Measurements from ENCODE around the gene CD96.

The CD96 gene

GRCh38 chr3:111650378-111651275, 108.6 kb downstream of the CD96 start:
- H3K36me3 ChIP-seq (ENCODE audit: control insufficient read depth, insufficient read depth, low read length) = no peaks in the 10 kb centered on the region
- H3K27me3 ChIP-seq (ENCODE audit: control insufficient read depth, insufficient read depth, low read length) = no peaks in the 10 kb centered on the region
- no peaks in the 10 kb centered on the region for H3K9me3 ChIP-seq (ENCODE audit: control insufficient read depth, insufficient read depth, low read length)
- peaks cover 5% of the 10 kb centered on the region; the same call in 1 of the 2 replicates for H3K4me1 ChIP-seq (ENCODE audit: control insufficient read depth, insufficient read depth, low read length)
- WGBS (ENCODE audit: insufficient coverage, insufficient read length) = no CpG with 5 or more reads among the region's 4 CpGs
- no peak overlapping the region for H3K4me3 ChIP-seq (ENCODE audit: low read length)
- DNase-seq (ENCODE audit: low read depth, low spot score) = no peak
- H3K27ac ChIP-seq (ENCODE audit: low read length) = no peak overlapping the region

- Histone ChIP-seq H3K4me1 (ENCODE audit: control insufficient read depth, insufficient read depth, low read length) (peaks cover 5% of the 10 kb centered on the region; the same call in 1 of the 2 replicates), H3K27me3 (ENCODE audit: control insufficient read depth, insufficient read depth, low read length) (no peaks in the 10 kb centered on the region), H3K36me3 (ENCODE audit: control insufficient read depth, insufficient read depth, low read length) (no peaks in the 10 kb centered on the region), H3K4me3 (ENCODE audit: low read length) (no peak overlapping the region), H3K27ac (ENCODE audit: low read length) (no peak overlapping the region), H3K9me3 (ENCODE audit: control insufficient read depth, insufficient read depth, low read length) (no peaks in the 10 kb centered on the region)
- WGBS (ENCODE audit: insufficient coverage, insufficient read length) = no CpG with 5 or more reads among the region's 6 CpGs
- DNase-seq (ENCODE audit: low read depth, low spot score) = no peak
These were observed 110.6 kb downstream of the CD96 start for GRCh38 chr3:111652492-111653180.

GRCh38 chr3:111653766-111654165, 111.8 kb downstream of the CD96 start:
- Histone ChIP-seq H3K9me3 (ENCODE audit: control insufficient read depth, insufficient read depth, low read length) (no peaks in the 10 kb centered on the region), H3K36me3 (ENCODE audit: control insufficient read depth, insufficient read depth, low read length) (no peaks in the 10 kb centered on the region), H3K4me3 (ENCODE audit: low read length) (no peak overlapping the region), H3K27ac (ENCODE audit: low read length) (no peak overlapping the region), H3K4me1 (ENCODE audit: control insufficient read depth, insufficient read depth, low read length) (peaks cover 5% of the 10 kb centered on the region; the same call in 1 of the 2 replicates), H3K27me3 (ENCODE audit: control insufficient read depth, insufficient read depth, low read length) (no peaks in the 10 kb centered on the region)
- DNase-seq (ENCODE audit: low read depth, low spot score) = no peak
- whole genome bisulfite sequencing (ENCODE audit: insufficient coverage, insufficient read length) = no CpG with 5 or more reads among the region's 2 CpGs

GRCh38 chr3:111662012-111662411, 120.0 kb downstream of the CD96 start:
- no CpG with 5 or more reads among the region's 3 CpGs for WGBS (ENCODE audit: insufficient coverage, insufficient read length)
- no peaks in the 10 kb centered on the region for H3K27me3 ChIP-seq (ENCODE audit: control insufficient read depth, insufficient read depth, low read length)
- peaks cover 2% of the 10 kb centered on the region; the same call in 1 of the 2 replicates for H3K9me3 ChIP-seq (ENCODE audit: control insufficient read depth, insufficient read depth, low read length)
- no peaks in the 10 kb centered on the region for H3K36me3 ChIP-seq (ENCODE audit: control insufficient read depth, insufficient read depth, low read length)
- no peak overlapping the region for H3K27ac ChIP-seq (ENCODE audit: low read length)
- H3K4me3 ChIP-seq (ENCODE audit: low read length) = no peak overlapping the region
- DNase-seq (ENCODE audit: low read depth, low spot score) = no peak
- no peaks in the 10 kb centered on the region for H3K4me1 ChIP-seq (ENCODE audit: control insufficient read depth, insufficient read depth, low read length)

- Histone ChIP-seq H3K36me3 (ENCODE audit: control insufficient read depth, insufficient read depth, low read length) (no peaks in the 10 kb centered on the region), H3K27ac (ENCODE audit: low read length) (no peak overlapping the region), H3K4me1 (ENCODE audit: control insufficient read depth, insufficient read depth, low read length) (no peaks in the 10 kb centered on the region), H3K9me3 (ENCODE audit: control insufficient read depth, insufficient read depth, low read length) (peaks cover 2% of the 10 kb centered on the region; the same call in 1 of the 2 replicates), H3K27me3 (ENCODE audit: control insufficient read depth, insufficient read depth, low read length) (no peaks in the 10 kb centered on the region), H3K4me3 (ENCODE audit: low read length) (no peak overlapping the region)
- DNase-seq (ENCODE audit: low read depth, low spot score) = no peak
- no CpG with 5 or more reads among the region's 3 CpGs for WGBS (ENCODE audit: insufficient coverage, insufficient read length)
These were observed 120.9 kb downstream of the CD96 start for GRCh38 chr3:111662907-111663306.

GRCh38 chr3:111666041-111666735, 124.2 kb downstream of the CD96 start:
- H3K4me1 ChIP-seq (ENCODE audit: control insufficient read depth, insufficient read depth, low read length) = no peaks in the 10 kb centered on the region
- H3K9me3 ChIP-seq (ENCODE audit: control insufficient read depth, insufficient read depth, low read length) = peaks cover 2% of the 10 kb centered on the region; the same call in 1 of the 2 replicates
- no peak overlapping the region for H3K4me3 ChIP-seq (ENCODE audit: low read length)
- WGBS (ENCODE audit: insufficient coverage, insufficient read length) = no CpG with 5 or more reads among the region's 4 CpGs
- H3K36me3 ChIP-seq (ENCODE audit: control insufficient read depth, insufficient read depth, low read length) = no peaks in the 10 kb centered on the region
- DNase-seq (ENCODE audit: low read depth, low spot score) = no peak
- H3K27me3 ChIP-seq (ENCODE audit: control insufficient read depth, insufficient read depth, low read length) = no peaks in the 10 kb centered on the region
- no peak overlapping the region for H3K27ac ChIP-seq (ENCODE audit: low read length)

GRCh38 chr3:111667170-111667569, 125.2 kb downstream of the CD96 start:
- no peaks in the 10 kb centered on the region for H3K36me3 ChIP-seq (ENCODE audit: control insufficient read depth, insufficient read depth, low read length)
- no peaks in the 10 kb centered on the region for H3K9me3 ChIP-seq (ENCODE audit: control insufficient read depth, insufficient read depth, low read length)
- no peak overlapping the region for H3K27ac ChIP-seq (ENCODE audit: low read length)
- no CpG with 5 or more reads among the region's 5 CpGs for WGBS (ENCODE audit: insufficient coverage, insufficient read length)
- no peaks in the 10 kb centered on the region for H3K27me3 ChIP-seq (ENCODE audit: control insufficient read depth, insufficient read depth, low read length)
- no peak overlapping the region for H3K4me3 ChIP-seq (ENCODE audit: low read length)
- H3K4me1 ChIP-seq (ENCODE audit: control insufficient read depth, insufficient read depth, low read length) = no peaks in the 10 kb centered on the region
- no peak for DNase-seq (ENCODE audit: low read depth, low spot score)

GRCh38 chr3:111667621-111668239, 125.7 kb downstream of the CD96 start:
- Histone ChIP-seq H3K36me3 (ENCODE audit: control insufficient read depth, insufficient read depth, low read length) (no peaks in the 10 kb centered on the region), H3K4me3 (ENCODE audit: low read length) (no peak overlapping the region), H3K9me3 (ENCODE audit: control insufficient read depth, insufficient read depth, low read length) (no peaks in the 10 kb centered on the region), H3K27me3 (ENCODE audit: control insufficient read depth, insufficient read depth, low read length) (no peaks in the 10 kb centered on the region), H3K27ac (ENCODE audit: low read length) (no peak overlapping the region), H3K4me1 (ENCODE audit: control insufficient read depth, insufficient read depth, low read length) (no peaks in the 10 kb centered on the region)
- no peak for DNase-seq (ENCODE audit: low read depth, low spot score)
- WGBS (ENCODE audit: insufficient coverage, insufficient read length) = no CpG with 5 or more reads among the region's 5 CpGs

GRCh38 chr3:111668326-111668725, 126.3 kb downstream of the CD96 start:
- no peak for DNase-seq (ENCODE audit: low read depth, low spot score)
- Histone ChIP-seq H3K36me3 (ENCODE audit: control insufficient read depth, insufficient read depth, low read length) (no peaks in the 10 kb centered on the region), H3K27me3 (ENCODE audit: control insufficient read depth, insufficient read depth, low read length) (no peaks in the 10 kb centered on the region), H3K4me1 (ENCODE audit: control insufficient read depth, insufficient read depth, low read length) (no peaks in the 10 kb centered on the region), H3K27ac (ENCODE audit: low read length) (no peak overlapping the region), H3K9me3 (ENCODE audit: control insufficient read depth, insufficient read depth, low read length) (no peaks in the 10 kb centered on the region), H3K4me3 (ENCODE audit: low read length) (no peak overlapping the region)

GRCh38 chr3:111668888-111669488, 127.0 kb downstream of the CD96 start:
- Histone ChIP-seq H3K4me1 (ENCODE audit: control insufficient read depth, insufficient read depth, low read length) (no peaks in the 10 kb centered on the region), H3K4me3 (ENCODE audit: low read length) (no peak overlapping the region), H3K27me3 (ENCODE audit: control insufficient read depth, insufficient read depth, low read length) (peaks cover 6% of the 10 kb centered on the region; the same call in 1 of the 2 replicates), H3K36me3 (ENCODE audit: control insufficient read depth, insufficient read depth, low read length) (no peaks in the 10 kb centered on the region), H3K9me3 (ENCODE audit: control insufficient read depth, insufficient read depth, low read length) (no peaks in the 10 kb centered on the region), H3K27ac (ENCODE audit: low read length) (no peak overlapping the region)
- no peak for DNase-seq (ENCODE audit: low read depth, low spot score)
- no CpG with 5 or more reads among the region's 5 CpGs for WGBS (ENCODE audit: insufficient coverage, insufficient read length)
